Progenitor cell of endocrine pancreas (in vitro differentiated cells): ENCODE measurements around the gene POMT2. TPM values are rescaled to one million over a fixed set of nuclear protein-coding genes. Genes with fewer than 3 reads are reported as not detected.

Experiments used
- DNase-seq: peaks from one replicate; pipeline ENCODE4 v3.0.0; 2021; ENCODE audit warnings: low spot score; ENCODE audit not compliant: unreplicated experiment
- H3K27ac Mint-ChIP-seq: 2 replicates; pipeline ENCODE4 v1.8.0; 2021; ENCODE audit warnings: mild to moderate bottlenecking, moderate library complexity, mixed read lengths
- H3K27me3 Mint-ChIP-seq: 2 replicates; pipeline ENCODE4 v1.8.0; 2021; ENCODE audit warnings: mixed read lengths
- H3K36me3 Mint-ChIP-seq: 2 replicates; pipeline ENCODE4 v1.8.0; 2022; ENCODE audit warnings: mixed read lengths; ENCODE audit not compliant: insufficient read depth
- H3K4me1 Mint-ChIP-seq: 2 replicates; pipeline ENCODE4 v1.8.0; 2021; ENCODE audit warnings: low read depth, mixed read lengths
- H3K4me3 Mint-ChIP-seq: 2 replicates; pipeline ENCODE4 v1.8.0; 2021; ENCODE audit warnings: low read depth, mild to moderate bottlenecking, moderate library complexity, mixed read lengths
- H3K9me3 Mint-ChIP-seq: 2 replicates; pipeline ENCODE4 v1.8.0; 2021; ENCODE audit warnings: low read depth, mixed read lengths
- CTCF ChIP-seq: fragments of 200-600 bp; sonication (generic); IDR thresholded peaks from one replicate; pipeline ENCODE4 v1.5.0; 2021; ENCODE audit warnings: antibody characterized with exemption, mild to moderate bottlenecking; ENCODE audit not compliant: unreplicated experiment
- total RNA-seq: library from RNA; stranded (reverse); gene quantifications from 2 replicates; pipeline ENCODE4 v1.2.1, GENCODE V29; 2021

Gene POMT2
- total RNA-seq, 1 donor from 2014 or later = 65.5 TPM

DNA sequence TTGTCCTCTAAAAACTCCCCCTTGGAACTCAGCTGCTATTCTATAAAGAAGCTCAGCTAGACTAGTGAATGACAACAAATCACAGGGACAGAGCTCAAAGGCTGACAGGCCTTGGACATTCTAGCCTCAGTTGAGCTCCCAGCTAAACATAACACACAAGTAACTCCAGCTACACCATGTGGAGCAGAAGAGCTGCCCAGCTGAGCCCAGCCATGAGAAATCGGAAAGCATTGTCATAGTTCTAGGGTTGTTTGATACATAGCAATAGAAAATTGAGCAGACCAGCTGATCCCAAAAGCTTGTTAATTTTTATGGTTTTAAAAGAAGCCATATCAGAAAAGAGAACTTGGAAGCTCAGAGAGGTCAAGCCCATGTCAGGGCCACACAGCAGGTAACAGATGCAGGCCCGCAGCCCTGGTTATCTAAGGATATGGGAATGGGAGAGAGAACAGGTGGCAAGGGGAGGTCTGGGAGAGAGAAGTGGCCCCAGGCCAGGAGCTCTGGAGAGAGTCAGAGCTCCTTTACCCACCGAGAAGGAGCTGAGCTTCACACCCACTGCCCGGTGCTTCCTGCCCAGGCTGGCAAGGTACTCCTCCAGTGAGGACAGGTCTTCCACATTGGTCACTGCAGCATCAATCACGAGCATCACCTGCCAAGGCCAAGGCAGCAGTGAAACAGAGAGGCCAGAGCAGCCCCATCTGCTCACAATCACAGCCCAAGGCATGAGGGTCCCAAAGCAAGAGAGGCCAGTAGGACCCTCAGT, 52.6 kb downstream of the POMT2 start:
- Mint-ChIP-seq H3K9me3 (no peaks in the 10 kb centered on the region), H3K4me3 (no peak overlapping the region), H3K36me3 (no peaks in the 10 kb centered on the region), H3K27me3 (peaks cover 62% of the 10 kb centered on the region), H3K27ac (no peak overlapping the region), H3K4me1 (peaks cover 3% of the 10 kb centered on the region)
- DNase-seq = no peak
- no peak for TF ChIP-seq CTCF

DNA sequence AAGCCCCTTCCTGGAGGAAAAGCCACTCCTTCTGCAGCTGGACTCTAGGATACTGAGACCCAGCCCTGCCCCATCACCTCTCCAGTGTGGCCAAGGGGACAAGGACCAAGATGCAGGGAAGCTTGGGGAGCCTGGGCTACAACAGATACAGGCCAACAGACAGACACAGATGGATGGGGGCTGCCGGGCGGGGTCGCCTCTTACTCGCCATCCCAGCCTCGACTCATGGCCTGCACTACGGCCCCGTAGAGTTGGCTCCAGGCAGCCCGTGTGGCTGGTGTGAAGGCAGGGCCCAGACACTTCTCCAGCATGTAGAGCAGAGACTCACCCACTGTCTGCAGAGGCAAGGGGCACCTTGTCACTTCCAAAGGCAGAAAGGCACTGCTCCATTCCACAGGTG, 54.3 kb downstream of the POMT2 start:
- Mint-ChIP-seq H3K4me3 (no peak overlapping the region), H3K9me3 (no peaks in the 10 kb centered on the region), H3K27ac (no peak overlapping the region), H3K4me1 (peaks cover 3% of the 10 kb centered on the region), H3K36me3 (no peaks in the 10 kb centered on the region), H3K27me3 (peaks cover 51% of the 10 kb centered on the region)
- TF ChIP-seq CTCF = no peak
- DNase-seq = no peak

DNA sequence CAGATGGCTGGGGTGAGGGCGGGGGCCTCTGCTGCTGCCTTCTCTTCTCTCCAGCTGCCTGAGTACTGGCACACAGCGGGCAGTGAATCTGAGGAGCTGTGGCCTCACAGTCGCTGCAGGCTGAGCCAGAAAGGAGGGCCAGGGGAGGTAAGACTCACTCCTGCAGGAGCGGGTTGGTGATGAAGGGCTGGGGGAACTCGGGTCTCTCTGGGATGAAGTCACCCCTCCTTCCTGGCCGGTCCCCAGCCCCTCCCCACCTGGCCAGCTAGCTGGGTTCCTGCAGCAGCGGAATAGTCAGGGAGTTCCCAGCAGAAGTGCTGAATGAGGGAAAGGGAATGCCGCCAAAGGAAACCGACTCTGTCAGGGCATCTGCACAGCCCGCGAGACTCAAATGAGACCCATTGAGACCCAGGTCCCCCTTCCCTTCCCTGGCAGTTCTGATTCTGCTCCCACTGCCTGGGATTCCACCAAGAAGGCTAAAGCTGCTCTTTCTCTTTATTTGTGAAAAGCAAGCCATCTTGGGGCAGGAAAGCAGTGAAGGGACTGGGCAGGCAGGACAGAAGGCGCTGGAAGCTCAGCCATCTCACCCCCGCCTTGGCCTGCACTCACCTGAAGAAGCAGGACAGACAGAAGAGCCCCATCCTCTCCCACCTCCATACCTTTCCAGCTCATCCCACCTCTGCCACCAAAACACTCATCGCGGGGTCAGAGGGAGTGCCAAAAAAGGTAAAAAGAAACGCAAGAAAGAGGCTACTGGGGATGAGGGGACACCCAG, 54.9 kb downstream of the POMT2 start:
- H3K36me3 Mint-ChIP-seq = no peaks in the 10 kb centered on the region
- no peak for DNase-seq
- TF ChIP-seq CTCF = no peak
- no peaks in the 10 kb centered on the region for H3K9me3 Mint-ChIP-seq
- no peak overlapping the region for H3K27ac Mint-ChIP-seq
- peaks cover 3% of the 10 kb centered on the region for H3K4me1 Mint-ChIP-seq
- no peak overlapping the region for H3K4me3 Mint-ChIP-seq
- peaks cover 51% of the 10 kb centered on the region for H3K27me3 Mint-ChIP-seq

GRCh38 chr14:77265187-77265515, 55.5 kb downstream of the POMT2 start:
- H3K9me3 Mint-ChIP-seq = no peaks in the 10 kb centered on the region
- peaks cover 3% of the 10 kb centered on the region for H3K4me1 Mint-ChIP-seq
- H3K27me3 Mint-ChIP-seq = peaks cover 49% of the 10 kb centered on the region
- H3K27ac Mint-ChIP-seq = no peak overlapping the region
- H3K4me3 Mint-ChIP-seq = no peak overlapping the region
- TF ChIP-seq CTCF = no peak
- no peak for DNase-seq
- H3K36me3 Mint-ChIP-seq = no peaks in the 10 kb centered on the region

DNA sequence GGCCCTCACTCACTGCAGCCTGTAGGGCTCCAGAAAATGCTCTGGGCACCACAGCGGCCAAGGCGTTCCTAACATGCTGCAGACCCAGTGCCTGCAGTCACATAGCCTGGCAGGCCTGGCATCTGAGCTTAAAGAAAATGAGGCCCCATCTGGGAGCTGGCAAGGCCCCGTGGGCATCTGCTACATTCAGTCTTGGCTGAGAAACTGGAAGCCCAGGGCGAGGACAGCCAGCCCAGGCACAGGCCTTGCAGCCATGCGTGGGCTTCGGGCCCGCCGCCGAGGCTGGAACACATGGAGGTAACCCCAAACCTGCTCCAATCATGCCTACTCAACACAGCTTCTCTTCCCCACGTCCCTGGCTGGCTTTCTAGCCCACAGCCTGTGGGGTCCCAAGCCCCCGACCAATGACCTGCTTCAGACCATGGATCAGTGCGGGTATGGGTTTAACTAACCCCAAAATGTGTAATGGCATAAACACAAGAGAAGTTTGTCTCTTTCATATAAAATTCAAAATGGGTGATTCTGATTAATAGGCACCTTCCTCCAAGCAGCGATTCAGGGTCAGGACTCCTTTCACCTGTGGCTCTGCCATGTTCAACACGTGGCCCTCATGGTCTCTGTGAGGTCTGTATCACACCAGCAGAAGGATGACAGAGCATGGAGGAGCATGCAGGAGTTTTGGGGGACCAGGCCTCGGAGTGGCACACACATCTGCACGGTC, 56.1 kb downstream of the POMT2 start:
- Mint-ChIP-seq H3K36me3 (no peaks in the 10 kb centered on the region), H3K27me3 (peaks cover 44% of the 10 kb centered on the region), H3K9me3 (no peaks in the 10 kb centered on the region), H3K4me3 (no peak overlapping the region), H3K4me1 (peaks cover under 1% of the 10 kb centered on the region), H3K27ac (no peak overlapping the region)
- TF ChIP-seq CTCF = no peak
- DNase-seq = no peak
